ENCODE measurements around the gene GPRC5D.

The GPRC5D gene

DNA sequence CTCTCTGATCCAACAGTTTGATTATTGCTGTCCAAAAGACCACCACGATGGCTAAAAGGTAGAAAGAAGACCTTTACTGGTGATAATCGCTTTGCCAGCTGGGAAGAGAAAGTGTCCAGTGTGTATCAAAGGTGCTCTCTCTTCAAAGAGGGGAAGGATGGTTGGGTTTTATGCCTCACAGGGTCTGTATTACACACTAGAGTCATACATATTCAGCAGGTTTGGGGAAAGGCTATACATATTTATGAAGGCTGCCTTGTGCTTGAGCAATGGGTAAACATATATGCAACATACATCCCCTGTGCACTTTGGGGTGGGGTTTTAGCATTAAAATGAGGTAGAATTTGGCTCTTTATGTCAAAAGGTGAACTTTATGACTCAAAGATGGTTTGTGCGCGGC, 18.2 kb downstream of the GPRC5D start:
- DNase-seq: no peak

DNA sequence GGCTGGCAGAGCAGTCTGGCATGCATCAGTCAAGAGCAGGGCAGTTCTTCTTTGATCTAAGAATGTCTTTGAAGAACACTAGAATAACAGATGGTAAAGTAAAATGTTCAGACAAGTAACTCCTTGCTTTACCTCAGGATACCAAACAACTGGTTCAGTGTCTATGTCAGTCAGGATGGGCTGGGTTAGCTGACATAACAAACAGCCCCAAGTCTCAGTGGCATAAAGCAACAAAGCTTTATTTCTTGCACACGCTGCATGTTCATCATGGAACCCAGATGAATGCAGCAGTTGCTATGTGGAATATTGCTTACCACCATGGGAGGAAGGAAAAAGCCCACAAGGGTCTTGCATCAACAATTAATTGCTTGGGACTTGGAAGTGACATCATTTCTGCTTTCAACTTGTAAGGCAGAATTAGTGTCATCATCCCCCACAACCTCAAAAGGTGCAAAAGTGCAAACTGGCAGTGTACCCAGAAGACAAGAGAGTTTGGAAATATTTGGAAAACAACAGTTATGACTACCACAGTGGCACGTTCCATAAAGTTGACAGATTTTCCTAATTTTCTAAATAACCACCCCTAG, 21.2 kb downstream of the GPRC5D start:
- no peak for DNase-seq

- no peak for DNase-seq
Measured at GRCh38 chr12:12929696-12930095, 22.3 kb downstream of the GPRC5D start.

DNA sequence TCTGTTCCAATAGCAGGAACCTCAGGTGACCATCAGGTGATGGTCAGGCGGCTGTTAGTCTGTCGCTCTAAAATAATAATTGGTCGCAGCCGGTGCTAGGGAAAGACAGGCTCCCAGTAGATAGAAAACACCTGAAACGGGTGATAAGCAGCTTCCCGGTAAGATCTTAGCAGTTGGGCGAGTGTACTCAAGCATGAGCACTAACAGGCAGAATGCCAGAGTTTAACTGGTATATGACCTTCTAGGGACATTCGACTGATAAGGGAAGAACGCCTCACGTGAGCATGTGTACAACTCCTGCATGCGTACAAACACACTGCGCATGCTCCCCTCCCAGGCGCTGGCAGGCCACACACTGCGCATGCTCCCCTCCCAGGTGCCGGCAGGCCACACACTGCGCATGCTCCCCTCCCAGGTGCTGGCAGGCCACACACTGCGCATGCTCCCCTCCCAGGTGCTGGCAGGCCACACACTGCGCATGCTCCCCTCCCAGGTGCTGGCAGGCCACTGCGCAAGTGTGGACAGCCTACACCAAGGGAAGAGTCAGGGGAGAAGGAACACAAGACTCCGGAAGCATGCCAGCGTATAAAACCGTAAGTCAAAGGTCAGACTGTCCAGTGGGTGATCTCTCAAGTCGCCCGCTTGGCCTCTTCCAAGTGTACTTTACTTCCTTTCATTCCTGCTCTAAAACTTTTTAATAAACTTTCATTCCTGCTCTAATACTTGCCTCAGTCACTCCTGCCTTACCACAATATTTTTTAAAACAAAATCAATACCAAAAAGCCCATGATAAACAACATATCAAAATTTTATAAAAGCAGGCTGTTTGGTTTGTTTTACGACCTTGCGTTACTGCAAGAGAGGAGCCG, 24.5 kb downstream of the GPRC5D start:
- no peak for DNase-seq

DNA sequence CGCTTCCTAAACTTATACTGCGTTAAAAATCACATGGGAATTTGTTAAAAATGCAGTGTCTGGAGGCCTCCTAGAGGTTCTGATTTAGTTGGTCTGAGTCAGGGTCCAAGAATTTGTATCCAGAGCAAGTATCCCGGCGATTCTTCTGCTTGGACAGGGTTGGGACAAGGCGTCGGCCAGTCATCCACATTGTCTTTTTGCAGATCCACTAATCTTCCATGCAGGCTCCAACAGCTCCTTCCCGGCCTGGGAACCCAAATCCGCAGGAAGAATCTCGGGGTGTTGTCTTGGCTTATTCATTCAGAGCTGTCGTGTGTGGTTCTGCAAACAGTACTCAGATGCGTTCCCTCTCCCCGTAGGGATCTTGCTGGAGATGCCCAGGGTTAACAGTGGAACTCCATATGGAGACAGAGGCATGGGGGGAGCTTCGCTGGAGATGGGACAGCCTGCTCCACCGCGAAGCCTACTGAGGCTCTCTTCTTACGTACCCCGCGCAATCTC, 25.3 kb downstream of the GPRC5D start:
- no peak for DNase-seq

- DNase-seq: no peak
Measured at GRCh38 chr12:12925388-12925787, 26.6 kb downstream of the GPRC5D start.

- no peak for DNase-seq
Measured at GRCh38 chr12:12924169-12924568, 27.8 kb downstream of the GPRC5D start.

DNA sequence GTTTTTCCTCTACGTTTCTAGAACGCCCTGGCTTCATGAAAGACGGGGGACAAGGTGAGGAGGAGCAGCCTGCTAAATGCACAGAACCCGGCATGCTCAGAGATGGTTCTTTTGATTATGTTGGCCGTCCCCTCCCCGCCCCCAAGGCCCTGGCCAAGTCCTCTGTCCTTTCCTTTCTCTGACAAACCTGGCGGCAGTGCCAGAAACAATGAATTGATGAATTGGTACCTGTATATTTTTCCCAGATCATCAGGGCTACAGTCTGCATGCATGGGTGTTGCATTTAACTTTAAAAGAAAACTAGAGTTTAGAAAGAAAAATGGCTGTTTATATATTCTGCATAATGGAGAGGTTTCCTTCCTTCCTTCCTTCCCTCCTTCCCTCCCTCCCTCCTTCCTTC, 29.0 kb downstream of the GPRC5D start:
- no peak for DNase-seq

GRCh38 chr12:12922191-12922616, 29.8 kb downstream of the GPRC5D start:
- DNase-seq: no peak

DNA sequence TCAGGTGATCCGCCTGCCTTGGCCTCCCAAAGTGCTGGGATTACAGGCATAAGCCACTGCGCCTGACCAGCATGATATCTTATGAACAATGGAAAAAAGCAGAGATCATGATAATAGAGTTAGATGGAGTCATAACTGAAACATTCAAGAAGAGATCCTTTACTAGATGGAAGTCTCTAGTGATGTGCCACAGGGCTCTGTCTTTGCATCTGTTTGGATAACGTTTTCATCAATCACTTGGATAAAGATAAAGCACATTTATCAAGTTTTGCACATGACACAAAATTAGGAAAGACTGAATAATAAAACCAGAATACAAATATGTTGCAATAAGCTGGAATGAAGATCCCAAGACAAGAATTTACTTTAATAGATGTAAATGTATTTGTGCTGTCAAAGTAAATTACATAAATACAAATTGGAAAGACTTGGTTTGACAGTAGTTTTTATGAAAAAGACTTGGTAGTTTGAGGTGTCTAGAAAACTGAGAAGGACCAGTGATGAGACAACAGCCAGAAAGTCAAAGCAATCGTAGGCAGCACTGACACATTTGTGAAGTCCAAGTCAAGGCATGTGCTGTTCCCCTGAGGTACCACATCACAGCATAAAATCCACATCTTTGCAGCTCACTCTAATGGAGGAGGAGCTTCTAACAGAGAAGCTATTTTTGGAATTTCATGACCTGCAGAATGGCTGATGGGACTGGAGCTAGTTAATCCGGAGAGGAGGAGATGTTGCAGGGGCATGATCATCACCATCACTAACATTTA, 32.1 kb downstream of the GPRC5D start:
- no peak for DNase-seq

- DNase-seq: no peak
Measured at GRCh38 chr12:12918781-12919389, 33.1 kb downstream of the GPRC5D start.

DNA sequence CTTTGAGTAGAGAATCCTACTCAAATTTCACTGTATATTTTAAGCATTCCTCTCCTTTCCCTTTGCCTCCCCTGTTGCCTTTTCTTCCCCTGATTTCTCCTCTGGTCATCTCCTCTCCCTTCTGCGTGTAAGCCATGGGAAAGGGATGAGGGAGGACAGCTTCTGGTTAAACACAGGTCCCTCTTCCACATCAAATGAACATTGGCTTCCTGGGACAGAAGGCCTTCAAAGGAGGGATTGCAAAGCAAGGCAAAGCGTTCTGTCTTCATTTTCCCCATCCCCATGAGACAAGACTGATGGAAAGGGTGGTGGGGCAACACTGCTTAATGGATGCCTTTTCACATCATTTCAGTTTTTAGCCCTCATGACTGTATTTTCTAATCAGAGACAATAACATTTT, 34.5 kb downstream of the GPRC5D start:
- no peak for DNase-seq

- peak; percentile 78 for DNase-seq
Measured at GRCh38 chr12:12916135-12916944, 35.6 kb downstream of the GPRC5D start.

DNA sequence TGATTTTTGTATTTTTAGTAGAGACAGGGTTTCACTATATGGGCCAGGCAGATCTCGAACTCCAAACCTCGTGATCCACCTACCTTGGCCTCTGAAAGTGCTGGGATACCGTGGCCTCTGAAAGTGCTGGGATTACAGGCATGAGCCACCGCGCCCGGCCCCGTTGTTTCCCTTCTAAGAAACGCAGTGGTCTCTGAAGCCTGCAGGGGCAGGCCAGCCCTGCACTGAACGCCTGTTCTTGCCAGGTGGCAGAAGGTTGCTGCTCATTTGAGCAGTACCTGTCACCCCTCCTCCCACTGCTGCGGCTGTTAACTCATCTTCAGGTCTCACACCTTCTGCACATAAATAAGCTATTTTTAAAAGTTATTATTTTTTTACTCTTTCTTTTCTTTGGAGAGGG, 36.3 kb downstream of the GPRC5D start:
- DNase-seq: no peak

- DNase-seq: no peak
Measured at GRCh38 chr12:12912711-12913110, 39.3 kb downstream of the GPRC5D start.

DNA sequence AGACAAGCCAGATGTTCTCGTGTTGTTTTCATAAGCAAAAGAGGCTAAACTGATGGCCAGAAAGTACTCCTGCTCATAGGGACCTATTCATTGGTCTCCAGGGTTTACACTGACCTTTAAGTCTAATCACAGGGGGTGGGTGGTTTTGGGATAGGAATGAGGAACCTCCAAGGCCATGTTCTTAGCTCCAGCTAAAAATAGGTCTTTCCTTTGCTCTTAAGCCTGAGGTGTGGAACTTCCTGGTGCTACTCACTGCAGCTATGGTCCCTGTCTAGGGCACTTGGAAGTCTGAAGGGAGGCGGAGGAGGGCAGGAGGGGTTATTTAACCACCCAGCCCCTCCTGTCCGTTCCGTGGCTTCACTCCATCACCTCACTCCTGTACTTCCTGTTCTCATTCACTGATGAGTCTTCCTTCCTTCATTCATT, 42.0 kb downstream of the GPRC5D start:
- DNase-seq: no peak

GRCh38 chr12:12909228-12909994, 42.6 kb downstream of the GPRC5D start:
- no peak for DNase-seq

GRCh38 chr12:12908711-12909110, 43.3 kb downstream of the GPRC5D start:
- DNase-seq: no peak

GRCh38 chr12:12908252-12908651, 43.7 kb downstream of the GPRC5D start:
- no peak for DNase-seq

- DNase-seq: no peak
Measured at GRCh38 chr12:12907552-12907951, 44.4 kb downstream of the GPRC5D start.
